GM20431 (cell line): ENCODE measurements around the gene TMCO4.

Experiments
- in situ Hi-C: fragments of 300-500 bp; cut with MseI, MboI; formaldehyde crosslinking; loops from one replicate; pipeline ENCODE4 v1.15.0; 2020; ENCODE audit warnings: low sequenced_read_pairs; ENCODE audit not compliant: unreplicated experiment

The TMCO4 gene

GRCh38 chr1:19668888-19669287 lies 130.8 kb downstream of the TMCO4 start:
- in situ Hi-C loops = no loop called here

- in situ Hi-C loops = no loop called here
Observed at GRCh38 chr1:19665496-19666465, 133.9 kb downstream of the TMCO4 start.

- in situ Hi-C loops = no loop called here
Observed at GRCh38 chr1:19665186-19665495, 134.6 kb downstream of the TMCO4 start.

- in situ Hi-C loops = no loop called here
Observed at GRCh38 chr1:19664453-19665185, 135.1 kb downstream of the TMCO4 start, which contains the start of gene HTR6. Gene HTR6, plus strand, starts transcription at chr1:19664875. Its CDS starts 879 bp downstream, at chr1:19665754.

- in situ Hi-C loops = no loop called here
Observed at GRCh38 chr1:19662313-19662712, 137.4 kb downstream of the TMCO4 start.

GRCh38 chr1:19661721-19662228 lies 137.9 kb downstream of the TMCO4 start:
- in situ Hi-C loops = no loop called here

- in situ Hi-C loops = loop anchor here (10.0 kb wide), 1 partner anchor 313 kb away; no protein-coding TSS in a partner anchor
Observed at GRCh38 chr1:19658186-19658585, 141.5 kb downstream of the TMCO4 start.

GRCh38 chr1:19657511-19657910 lies 142.2 kb downstream of the TMCO4 start:
- in situ Hi-C loops = loop anchor here (10.0 kb wide), 1 partner anchor 313 kb away; no protein-coding TSS in a partner anchor

GRCh38 chr1:19656780-19657466 lies 142.8 kb downstream of the TMCO4 start:
- in situ Hi-C loops = loop anchor here (10.0 kb wide), 1 partner anchor 312 kb away; no protein-coding TSS in a partner anchor

- in situ Hi-C loops = loop anchor here (10.0 kb wide), 1 partner anchor 311 kb away; no protein-coding TSS in a partner anchor
Observed at GRCh38 chr1:19656134-19656779, 143.5 kb downstream of the TMCO4 start.

- in situ Hi-C loops = loop anchor here (10.0 kb wide), 1 partner anchor 311 kb away; no protein-coding TSS in a partner anchor
Observed at GRCh38 chr1:19655718-19656080, 144.0 kb downstream of the TMCO4 start.

- in situ Hi-C loops = loop anchor here (10.0 kb wide), 1 partner anchor 310 kb away; no protein-coding TSS in a partner anchor
Observed at GRCh38 chr1:19654886-19655717, 144.6 kb downstream of the TMCO4 start.

GRCh38 chr1:19654386-19654785 lies 145.3 kb downstream of the TMCO4 start:
- in situ Hi-C loops = loop anchor here (10.0 kb wide), 1 partner anchor 310 kb away; no protein-coding TSS in a partner anchor

- in situ Hi-C loops = loop anchor here (10.0 kb wide), 1 partner anchor 306 kb away; no protein-coding TSS in a partner anchor
Observed at GRCh38 chr1:19651141-19651737, 148.5 kb downstream of the TMCO4 start.

GRCh38 chr1:19650416-19651140 lies 149.1 kb downstream of the TMCO4 start:
- in situ Hi-C loops = loop anchor here (10.0 kb wide), 1 partner anchor 306 kb away; no protein-coding TSS in a partner anchor

GRCh38 chr1:19648689-19649088 lies 151.0 kb downstream of the TMCO4 start:
- in situ Hi-C loops = no loop called here

- in situ Hi-C loops = no loop called here
Observed at GRCh38 chr1:19648239-19648638, 151.5 kb downstream of the TMCO4 start.
